ENCODE measurements around the gene MOB3B.

Gene MOB3B

GRCh38 chr9:27358007-27358406 lies 171.6 kb downstream of the MOB3B start:
- Histone ChIP-seq H2BK15ac (ENCODE audit: low read length) (no peak overlapping the region), H3K27me3 (ENCODE audit: control insufficient read depth in 3 of 3, insufficient read depth in 3 of 3, low read depth in 1 of 3, low read length in 3 of 3) (no peaks in the 10 kb centered on the region), H3K27ac (replicated peaks; ENCODE audit: low read length) (no peak overlapping the region), H3K18ac (ENCODE audit: low read length) (no peak overlapping the region), H3K23ac (ENCODE audit: low read depth, low read length, poor library complexity) (no peak overlapping the region), H3K4me1 (ENCODE audit: control insufficient read depth in 2 of 2, insufficient read depth in 1 of 2, low read depth in 1 of 2, low read length in 2 of 2) (peaks cover 7 to 15% of the 10 kb centered on the region in 2 donors), H2AK5ac (ENCODE audit: low read depth, low read length) (no peak overlapping the region), H2BK12ac (ENCODE audit: low read length) (no peak overlapping the region), H3K4me3 (ENCODE audit: low read length in 2 of 2) (no peak overlapping the region), H2AFZ (ENCODE audit: low read length) (no peak overlapping the region), H3K14ac (ENCODE audit: low read length) (no peak overlapping the region), H4K8ac (ENCODE audit: low read depth, low read length) (no peak overlapping the region), H3K9me3 (replicated peaks in 1 of 2; ENCODE audit: control insufficient read depth in 2 of 2, insufficient read depth in 1 of 2, low read depth in 1 of 2, low read length in 2 of 2) (no peaks in the 10 kb centered on the region), H4K91ac (ENCODE audit: low read depth, low read length, poor library complexity) (no peak overlapping the region), H3K4me2 (ENCODE audit: insufficient read depth, low read length, poor library complexity, severe bottlenecking) (no peak overlapping the region), H3K4ac (ENCODE audit: low read length) (no peak overlapping the region), H3K9ac (ENCODE audit: low read depth, low read length, poor library complexity) (no peak overlapping the region), H2BK120ac (ENCODE audit: low read depth, low read length) (no peak overlapping the region), H3K36me3 (replicated peaks in 1 of 2; ENCODE audit: control insufficient read depth in 2 of 2, insufficient read depth in 2 of 2, low read length in 2 of 2) (peaks cover 4 to 54% of the 10 kb centered on the region in 2 donors), H3K79me1 (ENCODE audit: low read depth, low read length) (no peaks in the 10 kb centered on the region), H2BK5ac (ENCODE audit: low read length) (no peak overlapping the region)
- no peak for DNase-seq (ENCODE audit: low spot score)

GRCh38 chr9:27356446-27356845 lies 173.2 kb downstream of the MOB3B start:
- Histone ChIP-seq H3K27me3 (ENCODE audit: control insufficient read depth in 3 of 3, insufficient read depth in 3 of 3, low read depth in 1 of 3, low read length in 3 of 3) (no peaks in the 10 kb centered on the region), H3K79me1 (ENCODE audit: low read depth, low read length) (no peaks in the 10 kb centered on the region), H3K4ac (ENCODE audit: low read length) (no peak overlapping the region), H3K36me3 (replicated peaks in 1 of 2; ENCODE audit: control insufficient read depth in 2 of 2, insufficient read depth in 2 of 2, low read length in 2 of 2) (peaks cover 4 to 66% of the 10 kb centered on the region in 2 donors), H4K8ac (ENCODE audit: low read depth, low read length) (no peak overlapping the region), H2BK15ac (ENCODE audit: low read length) (no peak overlapping the region), H3K4me2 (ENCODE audit: insufficient read depth, low read length, poor library complexity, severe bottlenecking) (no peak overlapping the region), H3K18ac (ENCODE audit: low read length) (no peak overlapping the region), H3K23ac (ENCODE audit: low read depth, low read length, poor library complexity) (no peak overlapping the region), H2AFZ (ENCODE audit: low read length) (no peak overlapping the region), H2BK12ac (ENCODE audit: low read length) (no peak overlapping the region), H3K4me3 (ENCODE audit: low read length in 2 of 2) (no peak overlapping the region), H3K27ac (replicated peaks; ENCODE audit: low read length) (no peak overlapping the region), H4K91ac (ENCODE audit: low read depth, low read length, poor library complexity) (no peak overlapping the region), H2BK120ac (ENCODE audit: low read depth, low read length) (no peak overlapping the region), H3K9ac (ENCODE audit: low read depth, low read length, poor library complexity) (no peak overlapping the region), H3K4me1 (ENCODE audit: control insufficient read depth in 2 of 2, insufficient read depth in 1 of 2, low read depth in 1 of 2, low read length in 2 of 2) (peaks cover 2 to 17% of the 10 kb centered on the region in 2 donors), H3K9me3 (replicated peaks in 1 of 2; ENCODE audit: control insufficient read depth in 2 of 2, insufficient read depth in 1 of 2, low read depth in 1 of 2, low read length in 2 of 2) (no peaks in the 10 kb centered on the region), H2AK5ac (ENCODE audit: low read depth, low read length) (no peak overlapping the region), H3K14ac (ENCODE audit: low read length) (no peak overlapping the region), H2BK5ac (ENCODE audit: low read length) (no peak overlapping the region)
- DNase-seq (ENCODE audit: low spot score) = no peak
- WGBS, 2 donors (ENCODE audit: extremely low coverage in 2 of 2, insufficient read length in 2 of 2, insufficient replicate concordance in 1 of 2) = no CpG with 5 or more reads among the region's 2 CpGs

GRCh38 chr9:27355166-27355565 lies 174.4 kb downstream of the MOB3B start:
- Histone ChIP-seq H2BK5ac (ENCODE audit: low read length) (no peak overlapping the region), H3K4me2 (ENCODE audit: insufficient read depth, low read length, poor library complexity, severe bottlenecking) (no peak overlapping the region), H3K27ac (replicated peaks; ENCODE audit: low read length) (no peak overlapping the region), H3K9ac (ENCODE audit: low read depth, low read length, poor library complexity) (no peak overlapping the region), H3K14ac (ENCODE audit: low read length) (no peak overlapping the region), H3K9me3 (replicated peaks in 1 of 2; ENCODE audit: control insufficient read depth in 2 of 2, insufficient read depth in 1 of 2, low read depth in 1 of 2, low read length in 2 of 2) (no peaks in the 10 kb centered on the region), H3K4me3 (ENCODE audit: low read length in 2 of 2) (no peak overlapping the region), H2BK15ac (ENCODE audit: low read length) (no peak overlapping the region), H3K4me1 (ENCODE audit: control insufficient read depth in 2 of 2, insufficient read depth in 1 of 2, low read depth in 1 of 2, low read length in 2 of 2) (peaks cover 2 to 17% of the 10 kb centered on the region in 2 donors), H2AFZ (ENCODE audit: low read length) (no peak overlapping the region), H3K36me3 (replicated peaks in 1 of 2; ENCODE audit: control insufficient read depth in 2 of 2, insufficient read depth in 2 of 2, low read length in 2 of 2) (peaks cover 4 to 70% of the 10 kb centered on the region in 2 donors), H3K79me1 (ENCODE audit: low read depth, low read length) (no peaks in the 10 kb centered on the region), H3K18ac (ENCODE audit: low read length) (peak overlapping the region; percentile 58), H4K8ac (ENCODE audit: low read depth, low read length) (no peak overlapping the region), H3K27me3 (ENCODE audit: control insufficient read depth in 3 of 3, insufficient read depth in 3 of 3, low read depth in 1 of 3, low read length in 3 of 3) (no peaks in the 10 kb centered on the region), H2AK5ac (ENCODE audit: low read depth, low read length) (no peak overlapping the region), H3K23ac (ENCODE audit: low read depth, low read length, poor library complexity) (no peak overlapping the region), H4K91ac (ENCODE audit: low read depth, low read length, poor library complexity) (no peak overlapping the region), H2BK12ac (ENCODE audit: low read length) (no peak overlapping the region), H2BK120ac (ENCODE audit: low read depth, low read length) (no peak overlapping the region), H3K4ac (ENCODE audit: low read length) (no peak overlapping the region)
- WGBS, 2 donors (ENCODE audit: extremely low coverage in 2 of 2, insufficient read length in 2 of 2, insufficient replicate concordance in 1 of 2) = no CpG with 5 or more reads among the region's 3 CpGs
- DNase-seq (ENCODE audit: low spot score) = no peak

GRCh38 chr9:27353474-27354229 lies 176.0 kb downstream of the MOB3B start:
- Histone ChIP-seq H3K36me3 (replicated peaks in 1 of 2; ENCODE audit: control insufficient read depth in 2 of 2, insufficient read depth in 2 of 2, low read length in 2 of 2) (peaks cover under 1 to 58% of the 10 kb centered on the region in 2 donors), H3K4me2 (ENCODE audit: insufficient read depth, low read length, poor library complexity, severe bottlenecking) (no peak overlapping the region), H3K9ac (ENCODE audit: low read depth, low read length, poor library complexity) (no peak overlapping the region), H3K18ac (ENCODE audit: low read length) (peak overlapping the region; percentile 49), H3K23ac (ENCODE audit: low read depth, low read length, poor library complexity) (no peak overlapping the region), H4K8ac (ENCODE audit: low read depth, low read length) (no peak overlapping the region), H2BK5ac (ENCODE audit: low read length) (no peak overlapping the region), H3K4me3 (ENCODE audit: low read length in 2 of 2) (no peak overlapping the region), H3K14ac (ENCODE audit: low read length) (no peak overlapping the region), H3K79me1 (ENCODE audit: low read depth, low read length) (no peaks in the 10 kb centered on the region), H4K91ac (ENCODE audit: low read depth, low read length, poor library complexity) (no peak overlapping the region), H3K27ac (replicated peaks; ENCODE audit: low read length) (peak overlapping the region; percentile 77), H2BK120ac (ENCODE audit: low read depth, low read length) (no peak overlapping the region), H2AK5ac (ENCODE audit: low read depth, low read length) (no peak overlapping the region), H3K4ac (ENCODE audit: low read length) (no peak overlapping the region), H3K27me3 (ENCODE audit: control insufficient read depth in 3 of 3, insufficient read depth in 3 of 3, low read depth in 1 of 3, low read length in 3 of 3) (no peaks in the 10 kb centered on the region), H3K4me1 (ENCODE audit: control insufficient read depth in 2 of 2, insufficient read depth in 1 of 2, low read depth in 1 of 2, low read length in 2 of 2) (peaks cover 5 to 20% of the 10 kb centered on the region in 2 donors), H3K9me3 (replicated peaks in 1 of 2; ENCODE audit: control insufficient read depth in 2 of 2, insufficient read depth in 1 of 2, low read depth in 1 of 2, low read length in 2 of 2) (peaks cover 0 to 3% of the 10 kb centered on the region in 2 donors), H2BK12ac (ENCODE audit: low read length) (no peak overlapping the region), H2BK15ac (ENCODE audit: low read length) (no peak overlapping the region), H2AFZ (ENCODE audit: low read length) (no peak overlapping the region)
- no CpG with 5 or more reads among the region's 5 CpGs for WGBS, 2 donors (ENCODE audit: extremely low coverage in 2 of 2, insufficient read length in 2 of 2, insufficient replicate concordance in 1 of 2)
- DNase-seq (ENCODE audit: low spot score) = peak; percentile 31
